Stomach smooth muscle (tissue), 2 donors: ENCODE data around the gene SAMD3.
"Not testable (repeated sequence)": the region's sequence is repeated elsewhere in the genome, so short reads cannot be mapped to it uniquely, and the experiment has no call there.

Source experiments
- H3K27ac ChIP-seq: one replicate; pipeline ENCODE4 v1.7.0; 2013; ENCODE audit warnings: mild to moderate bottlenecking, low read length, inconsistent platforms
- H3K27me3 ChIP-seq, 2 donors: one replicate each; pipeline ENCODE4 v1.7.0; 2013; ENCODE audit warnings: low read length in 2 of 2; ENCODE audit not compliant: insufficient read depth in 2 of 2, control insufficient read depth in 1 of 2
- H3K36me3 ChIP-seq, 2 donors: one replicate each; pipeline ENCODE4 v1.7.0; 2013; ENCODE audit warnings: low read length in 2 of 2; ENCODE audit not compliant: control insufficient read depth in 2 of 2, insufficient read depth in 2 of 2
- H3K4me1 ChIP-seq: one replicate; pipeline ENCODE4 v1.7.0; 2013; ENCODE audit warnings: low read length; ENCODE audit not compliant: control insufficient read depth, insufficient read depth
- H3K4me3 ChIP-seq, 2 donors: one replicate each; pipeline ENCODE4 v1.7.0; 2013; ENCODE audit warnings: low read length in 2 of 2
- H3K9ac ChIP-seq, 2 donors: one replicate each; pipeline ENCODE4 v1.7.0; 2013; ENCODE audit warnings: low read length in 2 of 2, mild to moderate bottlenecking in 1 of 2
- H3K9me3 ChIP-seq, 2 donors: one replicate each; pipeline ENCODE4 v1.7.0; 2013; ENCODE audit warnings: low read length in 2 of 2; ENCODE audit not compliant: control insufficient read depth in 2 of 2
- donor health status: healthy.
- donor health status: Pancreatic carcinoma.

Gene SAMD3

DNA sequence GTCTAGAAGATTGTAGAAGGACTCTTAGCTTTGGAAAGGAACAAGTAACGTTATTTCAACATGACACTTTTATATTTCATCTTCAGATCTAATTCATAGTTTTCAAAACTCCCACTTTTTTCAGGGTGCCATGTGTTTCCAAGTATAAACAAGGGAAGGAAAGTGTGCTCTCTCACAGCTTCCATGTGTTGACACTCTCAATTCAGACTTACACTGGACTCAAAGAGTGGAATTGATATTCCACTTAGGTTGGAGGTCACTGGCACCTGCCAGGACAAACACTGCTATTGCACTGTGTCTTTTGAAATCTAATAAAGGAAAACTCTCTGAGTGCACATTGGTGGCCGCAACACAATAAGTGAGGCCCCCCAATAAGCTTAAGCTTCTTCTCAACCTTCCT is 22.5 kb upstream of the SAMD3 start:
- H3K9me3 ChIP-seq, result no peaks in the 10 kb centered on the region

DNA sequence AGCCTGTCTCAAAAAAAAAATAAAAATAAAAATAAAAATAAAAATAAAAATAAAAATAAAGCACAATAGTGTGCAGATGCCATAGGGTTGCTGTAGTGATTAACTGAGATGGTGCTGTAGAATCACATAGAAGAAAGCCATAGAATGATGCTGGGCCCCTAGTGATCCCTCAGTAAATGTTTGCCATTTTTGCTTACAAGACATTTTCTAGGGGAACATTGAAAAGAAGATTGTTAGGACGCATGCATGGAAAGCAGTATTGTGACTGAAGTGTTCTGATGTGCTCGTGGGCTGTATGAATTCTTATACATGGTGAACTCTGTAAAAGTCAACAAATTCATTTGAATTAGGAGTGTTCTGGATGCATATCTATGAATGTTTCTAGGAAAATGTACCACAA is 22.0 kb upstream of the SAMD3 start:
- no peak overlapping the region for H3K4me3 ChIP-seq
- H3K27ac ChIP-seq, result no peak overlapping the region
- H3K4me1 ChIP-seq, result no peaks in the 10 kb centered on the region
- no peaks in the 10 kb centered on the region for H3K27me3 ChIP-seq
- H3K36me3 ChIP-seq, result no peaks in the 10 kb centered on the region
- H3K9ac ChIP-seq, result no peak overlapping the region
- no peaks in the 10 kb centered on the region for H3K9me3 ChIP-seq

More for the DNA sequence above, 22.5 kb upstream of the SAMD3 start:
- H3K27me3 ChIP-seq, result no peaks in the 10 kb centered on the region
- no peaks in the 10 kb centered on the region for H3K36me3 ChIP-seq
- H3K27ac ChIP-seq, result no peak overlapping the region
- no peaks in the 10 kb centered on the region for H3K4me1 ChIP-seq
- H3K9ac ChIP-seq, result no peak overlapping the region
- no peak overlapping the region for H3K4me3 ChIP-seq

DNA sequence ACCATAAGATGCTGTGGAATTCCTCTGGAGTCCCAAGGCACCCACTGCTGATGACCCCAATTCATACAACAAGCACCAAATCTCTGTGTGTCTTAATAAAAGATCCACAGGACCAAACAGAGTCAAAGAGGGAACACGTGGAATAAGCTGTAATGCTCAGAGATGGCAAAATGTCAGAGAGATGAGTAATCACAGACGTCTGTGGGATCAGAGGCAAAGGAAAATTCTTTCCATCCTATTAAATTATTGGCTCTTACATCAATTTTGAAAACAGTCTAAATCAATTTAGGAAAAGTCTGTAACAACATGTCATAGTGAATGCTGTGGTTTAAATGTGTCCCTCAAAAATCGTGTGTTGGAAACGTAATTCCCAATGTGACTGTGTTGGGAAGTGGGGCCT is 17.5 kb upstream of the SAMD3 start:
- no peak overlapping the region for H3K27ac ChIP-seq
- H3K9me3 ChIP-seq, result no peaks in the 10 kb centered on the region
- H3K4me3 ChIP-seq, result no peak overlapping the region
- no peaks in the 10 kb centered on the region for H3K4me1 ChIP-seq
- H3K27me3 ChIP-seq, result no peaks in the 10 kb centered on the region
- no peaks in the 10 kb centered on the region for H3K36me3 ChIP-seq
- H3K9ac ChIP-seq, result no peak overlapping the region

DNA sequence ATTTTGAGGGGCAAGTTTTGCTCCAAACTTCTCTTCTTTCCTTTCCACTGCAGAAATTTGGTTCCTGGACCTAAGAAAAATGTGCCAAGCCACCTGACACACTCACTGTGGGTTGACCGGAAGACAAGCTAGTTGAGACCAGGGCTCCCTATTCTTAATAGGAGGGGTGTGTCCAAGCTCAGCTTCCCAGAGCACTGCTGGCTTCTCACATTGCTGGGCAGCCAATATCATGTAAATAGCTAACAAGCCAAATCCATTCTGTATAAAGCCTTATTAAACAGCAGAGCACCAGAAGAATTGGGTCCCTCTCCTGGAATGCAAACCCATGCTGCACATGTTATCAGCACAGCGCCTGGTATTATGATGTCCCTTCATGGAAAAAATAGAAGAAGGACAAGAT is 17.0 kb upstream of the SAMD3 start:
- Histone ChIP-seq H3K36me3 (no peaks in the 10 kb centered on the region), H3K27me3 (no peaks in the 10 kb centered on the region), H3K9ac (no peak overlapping the region), H3K9me3 (no peaks in the 10 kb centered on the region), H3K4me3 (no peak overlapping the region), H3K4me1 (no peaks in the 10 kb centered on the region), H3K27ac (no peak overlapping the region)

DNA sequence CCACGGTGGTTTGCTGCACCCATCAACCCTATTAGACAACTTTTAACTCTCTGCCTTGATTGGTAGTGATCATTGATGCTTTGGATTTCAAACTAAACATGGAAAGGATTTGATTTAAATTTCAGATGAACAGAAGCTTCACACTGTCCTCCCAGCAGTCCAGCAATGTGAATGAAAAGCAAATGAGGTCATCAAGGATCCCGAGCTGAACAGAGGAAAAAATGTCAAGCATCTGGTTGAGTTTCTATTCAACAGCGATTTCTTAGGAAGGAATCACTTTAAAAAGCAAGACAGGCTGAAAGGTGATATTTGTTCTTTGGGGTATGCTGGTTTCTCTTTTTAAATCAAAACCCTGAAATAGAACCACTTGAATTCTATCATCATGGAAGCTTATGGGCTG is 10.6 kb upstream of the SAMD3 start:
- Histone ChIP-seq H3K27me3 (no peaks in the 10 kb centered on the region), H3K4me3 (no peak overlapping the region), H3K4me1 (no peaks in the 10 kb centered on the region), H3K36me3 (no peaks in the 10 kb centered on the region), H3K27ac (no peak overlapping the region), H3K9me3 (no peaks in the 10 kb centered on the region), H3K9ac (no peak overlapping the region)

DNA sequence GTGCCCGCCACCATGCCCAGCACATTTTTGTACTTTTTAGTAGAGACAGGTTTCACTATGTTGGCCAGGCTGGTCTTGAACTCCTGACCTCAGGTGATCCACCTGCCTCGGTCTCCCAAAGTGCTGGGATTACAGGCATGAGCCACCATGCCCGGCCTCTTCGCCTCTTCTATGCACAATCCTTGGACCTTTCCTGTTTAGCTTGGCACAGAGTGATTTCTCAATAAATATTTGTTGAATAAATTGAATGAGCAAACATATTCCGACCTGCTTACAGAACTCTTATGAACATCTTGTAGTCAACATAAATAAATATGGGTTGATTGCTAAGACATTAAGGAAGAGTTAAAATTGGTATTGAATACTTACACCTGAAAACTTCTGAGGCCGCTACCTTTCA is 7.8 kb upstream of the SAMD3 start:
- not testable (repeated sequence) for H3K27ac ChIP-seq, H3K36me3 ChIP-seq, H3K27me3 ChIP-seq, H3K4me3 ChIP-seq, H3K9me3 ChIP-seq, H3K9ac ChIP-seq, H3K4me1 ChIP-seq

DNA sequence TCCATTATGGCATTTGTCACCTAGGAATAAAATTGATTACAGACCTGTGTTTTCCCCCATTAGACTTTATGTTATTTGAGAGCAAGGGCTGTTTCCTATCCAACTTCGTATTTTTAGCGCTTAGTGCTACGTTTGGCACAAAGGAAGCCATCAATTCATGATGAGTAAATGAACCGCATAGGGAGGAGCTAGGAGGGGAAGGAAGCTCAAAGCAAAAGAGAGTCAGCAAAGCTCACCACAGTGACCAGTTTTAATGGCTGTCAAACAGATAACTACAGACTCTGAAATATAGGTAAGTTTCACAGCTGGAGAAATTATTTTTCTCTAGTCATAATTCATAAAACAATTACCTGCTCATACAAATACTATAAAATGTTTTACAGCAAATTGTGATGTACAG is 6.9 kb upstream of the SAMD3 start:
- H3K4me3 ChIP-seq, result no peak overlapping the region
- no peak overlapping the region for H3K27ac ChIP-seq
- no peaks in the 10 kb centered on the region for H3K4me1 ChIP-seq
- H3K27me3 ChIP-seq, result no peaks in the 10 kb centered on the region
- H3K9ac ChIP-seq, result no peak overlapping the region
- H3K36me3 ChIP-seq, result no peaks in the 10 kb centered on the region
- no peaks in the 10 kb centered on the region for H3K9me3 ChIP-seq

DNA sequence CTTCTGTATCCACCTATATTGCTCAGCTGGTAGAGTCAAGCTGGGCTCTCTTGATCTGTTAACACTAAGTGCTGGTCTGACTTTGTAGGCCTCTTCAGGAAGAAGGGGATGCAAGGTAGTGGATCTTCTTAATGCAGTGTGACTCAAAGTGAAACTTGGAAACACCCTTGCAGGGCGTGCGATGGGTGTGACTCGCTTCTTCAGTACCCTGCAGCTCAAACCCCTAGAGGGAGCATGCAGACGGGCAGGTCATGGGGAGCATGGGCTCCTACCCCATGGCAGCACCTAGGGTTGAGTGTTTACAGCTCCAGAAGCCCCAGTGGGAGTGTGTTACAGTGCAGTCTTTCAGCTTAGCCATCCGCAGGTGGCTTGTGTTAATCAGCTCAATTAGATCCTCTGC is 757 bp upstream of the SAMD3 start:
- H3K27me3 ChIP-seq, result no peaks in the 10 kb centered on the region
- no peaks in the 10 kb centered on the region for H3K9me3 ChIP-seq
- H3K27ac ChIP-seq, result no peak overlapping the region
- no peaks in the 10 kb centered on the region for H3K36me3 ChIP-seq
- H3K9ac ChIP-seq, result no peak overlapping the region
- H3K4me3 ChIP-seq, result no peak overlapping the region
- H3K4me1 ChIP-seq, result no peaks in the 10 kb centered on the region

DNA sequence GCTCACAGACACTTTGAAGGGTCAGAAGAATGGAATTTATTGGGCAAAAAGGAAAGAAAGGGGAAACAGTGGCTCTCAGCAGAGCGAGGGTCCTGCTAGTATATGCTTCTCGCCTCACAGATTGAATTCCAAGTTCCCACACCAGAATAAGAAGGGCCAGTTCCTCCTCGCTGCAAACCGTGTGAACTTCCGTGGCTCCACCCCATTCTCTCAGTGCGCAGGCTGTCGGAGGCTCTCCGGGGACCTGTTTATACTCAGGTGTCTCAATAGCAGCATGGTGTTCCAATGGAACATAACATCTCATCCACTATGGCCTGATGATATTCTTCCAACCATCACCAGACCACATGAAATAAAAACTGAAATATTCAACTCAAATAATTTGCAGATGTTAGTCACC is 4.6 kb downstream of the SAMD3 start:
- no peak overlapping the region for H3K9ac ChIP-seq
- H3K27ac ChIP-seq, result no peak overlapping the region
- no peaks in the 10 kb centered on the region for H3K4me1 ChIP-seq
- H3K4me3 ChIP-seq, result no peak overlapping the region
- H3K27me3 ChIP-seq, result no peaks in the 10 kb centered on the region
- no peaks in the 10 kb centered on the region for H3K9me3 ChIP-seq
- no peaks in the 10 kb centered on the region for H3K36me3 ChIP-seq

DNA sequence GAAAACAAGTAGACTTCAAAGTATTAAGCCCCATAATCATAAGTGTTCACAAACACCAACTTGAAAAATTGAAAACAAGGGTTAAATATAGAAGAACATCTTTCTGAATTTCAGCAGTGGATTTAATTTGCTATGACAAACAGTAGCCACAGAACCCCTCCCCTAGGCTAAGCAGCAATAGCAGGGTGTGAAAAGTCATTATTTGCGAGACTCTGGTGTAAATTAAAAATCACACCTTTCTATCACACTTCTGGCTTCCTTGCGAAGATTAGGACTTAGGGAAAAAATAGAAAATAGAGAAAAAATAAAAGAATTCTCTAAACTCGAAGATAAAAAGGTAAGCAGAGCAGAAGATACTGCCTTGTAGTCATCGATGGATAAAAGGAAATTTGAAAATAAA is 6.1 kb downstream of the SAMD3 start:
- no peak overlapping the region for H3K9ac ChIP-seq

DNA sequence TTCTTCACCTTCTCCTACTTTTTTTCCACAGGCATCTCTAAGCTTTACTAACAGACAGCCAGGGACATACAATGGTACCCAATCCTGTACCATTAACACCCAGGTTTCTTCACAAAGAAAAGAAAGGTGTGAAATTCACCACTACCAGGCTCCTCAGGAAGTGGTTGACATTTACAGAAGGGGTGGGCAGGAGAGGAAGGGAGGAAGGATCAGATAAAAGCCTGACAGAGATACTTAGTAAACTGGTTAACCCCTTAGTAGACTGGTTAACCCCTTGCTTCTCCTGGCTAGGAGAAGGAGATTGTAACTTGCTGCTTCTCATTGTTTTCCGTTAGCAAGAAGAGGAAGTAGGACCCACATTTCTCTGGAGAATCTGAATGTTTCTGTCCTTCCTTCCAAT is 7.2 kb downstream of the SAMD3 start:
- H3K27ac ChIP-seq, result no peak overlapping the region
- H3K9ac ChIP-seq, result no peak overlapping the region
- no peaks in the 10 kb centered on the region for H3K27me3 ChIP-seq
- no peaks in the 10 kb centered on the region for H3K36me3 ChIP-seq
- no peak overlapping the region for H3K4me3 ChIP-seq
- H3K4me1 ChIP-seq, result no peaks in the 10 kb centered on the region
- H3K9me3 ChIP-seq, result no peaks in the 10 kb centered on the region

More for the DNA sequence above, 6.1 kb downstream of the SAMD3 start:
- H3K9me3 ChIP-seq, result no peaks in the 10 kb centered on the region
- H3K4me1 ChIP-seq, result no peaks in the 10 kb centered on the region
- no peak overlapping the region for H3K4me3 ChIP-seq
- no peaks in the 10 kb centered on the region for H3K27me3 ChIP-seq
- H3K36me3 ChIP-seq, result no peaks in the 10 kb centered on the region
- no peak overlapping the region for H3K27ac ChIP-seq
